DND-41 (cell line): Measurements from ENCODE around the gene CEMIP.

Experiments
- ATAC-seq: fragments of 200-7000 bp; cut with Tn5 transposase; 3 replicates; pipeline ENCODE4 v1.9.1; 2021; ENCODE audit warnings: low read depth; ENCODE audit not compliant: insufficient read depth
- DNase-seq: peaks from one replicate; pipeline ENCODE4 v3.0.0-alpha.2; 2020
- H2AFZ ChIP-seq: 2 replicates; pipeline ENCODE4 v1.6.0; 2012; ENCODE audit warnings: low read depth, low read length
- H3K27ac ChIP-seq: 2 replicates; pipeline ENCODE4 v1.5.1; 2012; ENCODE audit warnings: low read length, inconsistent platforms
- H3K27me3 ChIP-seq: fragments of 200-600 bp; sonication (generic); 2 replicates; pipeline ENCODE4 v1.6.0; 2012; ENCODE audit warnings: low read length, mild to moderate bottlenecking, inconsistent platforms; ENCODE audit not compliant: insufficient read depth, poor library complexity
- H3K36me3 ChIP-seq: 2 replicates; pipeline ENCODE4 v1.5.1; 2012; ENCODE audit warnings: low read length, inconsistent platforms; ENCODE audit not compliant: insufficient read depth
- H3K4me1 ChIP-seq: 2 replicates; pipeline ENCODE4 v1.5.1; 2012; ENCODE audit warnings: mild to moderate bottlenecking, low read length; ENCODE audit not compliant: insufficient read depth
- H3K4me2 ChIP-seq: 2 replicates; pipeline ENCODE4 v1.6.0; 2012; ENCODE audit warnings: mild to moderate bottlenecking, moderate library complexity, low read length, inconsistent platforms; ENCODE audit not compliant: insufficient read depth
- H3K4me3 ChIP-seq, 2 experiments: fragments of 200-600 bp in 1 of 2; shearing (Covaris generic) in 1 of 2; 2 replicates each; pipeline ENCODE4 v1.5.1; 2012 to 2016; ENCODE audit warnings: inconsistent platforms in 2 of 2, low read length in 2 of 2, mild to moderate bottlenecking in 2 of 2, low read depth in 1 of 2, moderate library complexity in 1 of 2
- H3K79me2 ChIP-seq: 2 replicates; pipeline ENCODE4 v1.6.0; 2012; ENCODE audit warnings: low read length, inconsistent platforms; ENCODE audit not compliant: insufficient read depth
- H3K9ac ChIP-seq: 2 replicates; pipeline ENCODE4 v1.6.0; 2012; ENCODE audit warnings: low read depth, mild to moderate bottlenecking, inconsistent platforms, low read length, moderate library complexity
- H3K9me3 ChIP-seq: 2 replicates; pipeline ENCODE4 v1.5.1; 2012; ENCODE audit warnings: low read length, moderate library complexity, mild to moderate bottlenecking, inconsistent platforms; ENCODE audit not compliant: insufficient read depth, severe bottlenecking
- H4K20me1 ChIP-seq: 2 replicates; pipeline ENCODE4 v1.6.0; 2012; ENCODE audit warnings: low read length; ENCODE audit not compliant: insufficient read depth
- CTCF ChIP-seq: IDR thresholded peaks from 2 replicates; pipeline ENCODE4 v1.5.1; 2012; ENCODE audit warnings: borderline replicate concordance, low read length, moderate library complexity, mild to moderate bottlenecking; ENCODE audit not compliant: poor library complexity, severe bottlenecking; ENCODE audit errors: extremely low read depth
- EZH2 ChIP-seq: IDR thresholded peaks from 3 replicates; pipeline ENCODE4 v1.6.1; 2012; ENCODE audit warnings: borderline replicate concordance, low read depth, mild to moderate bottlenecking, moderate library complexity, low read length, inconsistent platforms; ENCODE audit not compliant: severe bottlenecking

CEMIP gene

GRCh38 chr15:80925597-80926059, 146.5 kb downstream of the CEMIP start:
- no peaks in the 10 kb centered on the region for H3K27me3 ChIP-seq
- H3K4me1 ChIP-seq, result peaks cover 3% of the 10 kb centered on the region; the same call in 1 of the 2 replicates
- H3K4me2 ChIP-seq, result no peak overlapping the region
- H3K27ac ChIP-seq, result no peak overlapping the region
- ATAC-seq (no peak), DNase-seq (no peak)
- no peaks in the 10 kb centered on the region for H3K36me3 ChIP-seq
- H2AFZ ChIP-seq, result no peak overlapping the region
- no peak overlapping the region for H3K9ac ChIP-seq
- no peaks in the 10 kb centered on the region for H3K79me2 ChIP-seq
- H4K20me1 ChIP-seq, result 0 out of 2 replicates have a peak, but pooled peaks cover 3% of the 10 kb centered on the region
- TF ChIP-seq CTCF, result no peak
- TF ChIP-seq EZH2, result no peak
- no peak overlapping the region for H3K4me3 ChIP-seq
- H3K9me3 ChIP-seq, result no peaks in the 10 kb centered on the region

GRCh38 chr15:80926126-80926525, 147.0 kb downstream of the CEMIP start:
- Histone ChIP-seq H3K27me3 (no peaks in the 10 kb centered on the region), H3K79me2 (no peaks in the 10 kb centered on the region), H4K20me1 (no peaks in the 10 kb centered on the region), H3K27ac (no peak overlapping the region), H3K4me1 (no peaks in the 10 kb centered on the region), H2AFZ (no peak overlapping the region), H3K9ac (no peak overlapping the region), H3K4me2 (no peak overlapping the region), H3K4me3 (no peak overlapping the region), H3K36me3 (no peaks in the 10 kb centered on the region), H3K9me3 (no peaks in the 10 kb centered on the region)
- TF ChIP-seq CTCF (no peak), EZH2 (no peak)
- ATAC-seq, result no peak
- no peak for DNase-seq

GRCh38 chr15:80929225-80929624, 150.1 kb downstream of the CEMIP start:
- no peak overlapping the region for H3K4me3 ChIP-seq
- no peaks in the 10 kb centered on the region for H3K79me2 ChIP-seq
- H4K20me1 ChIP-seq, result no peaks in the 10 kb centered on the region
- H3K4me2 ChIP-seq, result no peak overlapping the region
- no peaks in the 10 kb centered on the region for H3K27me3 ChIP-seq
- H3K9me3 ChIP-seq, result no peaks in the 10 kb centered on the region
- DNase-seq (no peak), ATAC-seq (no peak)
- no peaks in the 10 kb centered on the region for H3K4me1 ChIP-seq
- H3K36me3 ChIP-seq, result no peaks in the 10 kb centered on the region
- no peak overlapping the region for H3K27ac ChIP-seq
- no peak overlapping the region for H3K9ac ChIP-seq
- no peak overlapping the region for H2AFZ ChIP-seq
- TF ChIP-seq EZH2 (no peak), CTCF (no peak)

GRCh38 chr15:80929689-80930088, 150.5 kb downstream of the CEMIP start:
- no peaks in the 10 kb centered on the region for H3K27me3 ChIP-seq
- H3K79me2 ChIP-seq, result no peaks in the 10 kb centered on the region
- no peak overlapping the region for H2AFZ ChIP-seq
- H3K9me3 ChIP-seq, result no peaks in the 10 kb centered on the region
- no peak overlapping the region for H3K27ac ChIP-seq
- H3K4me1 ChIP-seq, result no peaks in the 10 kb centered on the region
- TF ChIP-seq EZH2 (no peak), CTCF (no peak)
- no peak overlapping the region for H3K4me2 ChIP-seq
- DNase-seq, result no peak
- H3K4me3 ChIP-seq, result no peak overlapping the region
- no peaks in the 10 kb centered on the region for H3K36me3 ChIP-seq
- H3K9ac ChIP-seq, result no peak overlapping the region
- no peaks in the 10 kb centered on the region for H4K20me1 ChIP-seq
- ATAC-seq, result no peak
